Stimulated activated CD8-positive, alpha-beta memory T cell treated with anti-CD3 and anti-CD28 coated beads, Interleukin-12 subunit alpha, Interleukin-12 subunit beta, amount 100 ng/mL, for 1 hour (primary cell): ENCODE data around the gene SLC25A19.

Source experiments
- DNase-seq: peaks from one replicate; pipeline ENCODE4 v3.0.0-alpha.2; 2020; ENCODE audit warnings: low read depth

Gene SLC25A19

GRCh38 chr17:75289115-75289831 lies at the start of gene SLC25A19:
TSS of gene SLC25A19 (minus strand) at chr17:75289433. CDS start at chr17:75286764, 2,669 bp downstream.
- DNase-seq = peak; percentile 94

GRCh38 chr17:75338335-75338734 lies 49.1 kb upstream of the SLC25A19 start:
- DNase-seq = no peak

- DNase-seq = no peak
Observed at GRCh38 chr17:75335315-75335714, 46.1 kb upstream of the SLC25A19 start.

GRCh38 chr17:75334723-75335122 lies 45.5 kb upstream of the SLC25A19 start:
- no peak for DNase-seq

GRCh38 chr17:75331671-75332070 lies 42.4 kb upstream of the SLC25A19 start:
- no peak for DNase-seq

GRCh38 chr17:75327757-75328156 lies 38.5 kb upstream of the SLC25A19 start:
- DNase-seq = no peak

GRCh38 chr17:75326226-75326848 lies 37.1 kb upstream of the SLC25A19 start:
- no peak for DNase-seq

- no peak for DNase-seq
Observed at GRCh38 chr17:75325827-75326225, 36.6 kb upstream of the SLC25A19 start.

GRCh38 chr17:75325348-75325747 lies 36.1 kb upstream of the SLC25A19 start:
- no peak for DNase-seq

- DNase-seq = no peak
Observed at GRCh38 chr17:75321506-75321905, 32.3 kb upstream of the SLC25A19 start.

- DNase-seq = no peak
Observed at GRCh38 chr17:75319904-75320691, 30.9 kb upstream of the SLC25A19 start.

- no peak for DNase-seq
Observed at GRCh38 chr17:75318615-75319222, 29.5 kb upstream of the SLC25A19 start.

- no peak for DNase-seq
Observed at GRCh38 chr17:75318211-75318610, 29.0 kb upstream of the SLC25A19 start.

GRCh38 chr17:75317671-75318070 lies 28.4 kb upstream of the SLC25A19 start:
- no peak for DNase-seq

GRCh38 chr17:75316253-75316652 lies 27.0 kb upstream of the SLC25A19 start:
- DNase-seq = no peak

- no peak for DNase-seq
Observed at GRCh38 chr17:75315541-75316243, 26.5 kb upstream of the SLC25A19 start.

GRCh38 chr17:75313941-75314551 lies 24.8 kb upstream of the SLC25A19 start:
- DNase-seq = no peak

- DNase-seq = no peak
Observed at GRCh38 chr17:75308732-75309629, 19.7 kb upstream of the SLC25A19 start.

- no peak for DNase-seq
Observed at GRCh38 chr17:75307957-75308731, 18.9 kb upstream of the SLC25A19 start.
